ENCODE measurements around the gene ADRA2C.

The ADRA2C gene

DNA sequence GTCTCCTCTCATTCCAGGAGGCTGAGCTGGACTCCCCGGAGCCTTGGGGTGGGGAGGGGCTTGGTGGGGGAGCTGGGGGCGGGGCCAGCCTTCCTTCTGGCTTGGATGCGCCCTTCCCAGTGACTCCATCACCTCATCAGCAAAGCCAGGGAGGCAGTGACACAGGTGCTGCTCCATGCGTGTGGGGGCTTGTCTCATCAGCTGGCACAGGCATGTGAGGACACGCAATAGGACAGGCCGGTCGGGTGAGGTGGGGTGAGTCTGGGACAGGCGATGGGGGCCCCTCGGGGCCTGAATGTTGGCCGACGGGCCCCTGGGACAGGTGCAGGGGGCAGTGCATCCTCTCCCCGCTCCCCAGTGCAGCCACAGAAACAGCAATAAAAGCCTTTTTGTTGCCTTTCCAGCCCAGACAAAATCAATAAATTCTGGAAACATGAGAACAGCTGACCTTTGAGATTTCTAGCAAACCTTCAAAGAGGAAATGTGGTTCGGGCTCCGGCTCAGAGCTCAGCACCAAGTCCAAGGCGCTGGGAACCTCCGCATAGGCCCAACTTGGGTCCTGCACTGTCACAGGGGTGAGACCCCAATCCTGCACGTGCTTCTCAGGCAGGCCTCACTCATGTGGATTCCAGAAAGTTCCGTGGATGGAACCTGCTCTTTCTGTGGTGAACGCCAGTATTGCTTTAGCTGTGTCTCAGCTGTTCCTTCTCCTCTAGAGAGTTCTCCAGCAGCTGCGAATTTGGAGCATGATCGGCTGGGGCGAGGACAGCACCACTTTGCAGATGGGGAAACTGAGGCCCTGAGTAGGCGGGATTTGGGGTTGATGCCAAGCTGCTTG lies 18.5 kb downstream of the ADRA2C start:
- no peak for DNase-seq (ENCODE audit: low spot score)
- TF ChIP-seq, protein P1, sequence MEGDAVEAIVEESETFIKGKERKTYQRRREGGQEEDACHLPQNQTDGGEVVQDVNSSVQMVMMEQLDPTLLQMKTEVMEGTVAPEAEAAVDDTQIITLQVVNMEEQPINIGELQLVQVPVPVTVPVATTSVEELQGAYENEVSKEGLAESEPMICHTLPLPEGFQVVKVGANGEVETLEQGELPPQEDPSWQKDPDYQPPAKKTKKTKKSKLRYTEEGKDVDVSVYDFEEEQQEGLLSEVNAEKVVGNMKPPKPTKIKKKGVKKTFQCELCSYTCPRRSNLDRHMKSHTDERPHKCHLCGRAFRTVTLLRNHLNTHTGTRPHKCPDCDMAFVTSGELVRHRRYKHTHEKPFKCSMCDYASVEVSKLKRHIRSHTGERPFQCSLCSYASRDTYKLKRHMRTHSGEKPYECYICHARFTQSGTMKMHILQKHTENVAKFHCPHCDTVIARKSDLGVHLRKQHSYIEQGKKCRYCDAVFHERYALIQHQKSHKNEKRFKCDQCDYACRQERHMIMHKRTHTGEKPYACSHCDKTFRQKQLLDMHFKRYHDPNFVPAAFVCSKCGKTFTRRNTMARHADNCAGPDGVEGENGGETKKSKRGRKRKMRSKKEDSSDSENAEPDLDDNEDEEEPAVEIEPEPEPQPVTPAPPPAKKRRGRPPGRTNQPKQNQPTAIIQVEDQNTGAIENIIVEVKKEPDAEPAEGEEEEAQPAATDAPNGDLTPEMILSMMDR (IDR thresholded peaks at IDR 0.05; ENCODE audit: extremely low read depth, insufficient read depth, missing control alignments): no peak
- in situ Hi-C loops (cut with MboI; ENCODE audit: low pct_unique_long_range_greater_than_20kb, low sequenced_read_pairs, unreplicated experiment): no loop called here

DNA sequence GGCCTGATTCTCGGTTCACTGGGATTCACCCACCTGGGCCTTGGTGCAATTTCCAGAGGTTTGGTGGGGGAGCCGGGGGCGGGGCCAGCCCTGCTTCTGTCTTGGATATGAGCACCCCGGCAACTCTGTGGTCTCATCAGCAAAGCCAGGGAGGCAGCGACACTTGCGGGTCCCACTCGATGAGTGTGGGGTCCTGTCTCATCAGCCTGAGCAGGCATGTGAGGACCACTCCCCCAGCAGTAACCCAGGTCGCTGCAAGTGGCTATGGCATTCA lies 19.0 kb downstream of the ADRA2C start:
- no peak for DNase-seq (ENCODE audit: low spot score)
- in situ Hi-C loops (cut with MboI; ENCODE audit: low pct_unique_long_range_greater_than_20kb, low sequenced_read_pairs, unreplicated experiment): no loop called here
- TF ChIP-seq, protein P1 (IDR thresholded peaks at IDR 0.05; ENCODE audit: extremely low read depth, insufficient read depth, missing control alignments): no peak

DNA sequence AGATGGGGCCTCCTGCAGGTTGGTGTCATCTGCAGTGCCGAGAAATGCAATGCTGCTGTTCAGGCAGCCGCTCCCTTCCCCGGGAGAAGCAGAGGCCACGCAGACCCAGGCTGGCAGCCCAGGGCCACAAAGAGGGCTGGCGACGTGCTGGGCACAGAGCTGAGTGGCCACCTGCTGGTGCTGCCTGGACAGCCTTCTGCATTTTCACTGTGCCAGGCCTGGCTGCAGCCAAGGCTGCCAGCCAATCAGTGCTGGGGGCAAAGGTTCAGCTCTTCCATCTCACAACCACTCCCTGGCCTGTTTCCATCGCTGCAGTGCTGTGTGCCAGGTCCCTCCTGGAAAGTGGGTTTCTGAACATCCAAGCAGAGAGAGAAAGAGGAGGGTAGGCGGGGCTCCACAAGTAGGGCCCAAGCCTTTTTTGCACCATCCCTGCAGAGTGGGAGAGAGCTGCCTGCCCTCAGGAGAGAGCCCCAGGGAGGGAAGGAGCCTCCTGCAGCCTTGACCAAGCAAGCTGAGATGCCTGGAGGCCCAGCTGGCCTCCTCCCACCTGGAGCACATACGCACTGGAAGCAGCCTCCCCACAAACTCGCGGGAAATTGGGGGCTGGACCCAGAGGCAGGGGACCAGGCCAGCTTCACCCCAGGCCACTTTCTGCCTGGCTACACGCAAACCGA lies 20.1 kb downstream of the ADRA2C start:
- DNase-seq (ENCODE audit: low spot score): no peak
- TF ChIP-seq, protein P1 (IDR thresholded peaks at IDR 0.05; ENCODE audit: extremely low read depth, insufficient read depth, missing control alignments): no peak
- in situ Hi-C loops (cut with MboI; ENCODE audit: low pct_unique_long_range_greater_than_20kb, low sequenced_read_pairs, unreplicated experiment): no loop called here

DNA sequence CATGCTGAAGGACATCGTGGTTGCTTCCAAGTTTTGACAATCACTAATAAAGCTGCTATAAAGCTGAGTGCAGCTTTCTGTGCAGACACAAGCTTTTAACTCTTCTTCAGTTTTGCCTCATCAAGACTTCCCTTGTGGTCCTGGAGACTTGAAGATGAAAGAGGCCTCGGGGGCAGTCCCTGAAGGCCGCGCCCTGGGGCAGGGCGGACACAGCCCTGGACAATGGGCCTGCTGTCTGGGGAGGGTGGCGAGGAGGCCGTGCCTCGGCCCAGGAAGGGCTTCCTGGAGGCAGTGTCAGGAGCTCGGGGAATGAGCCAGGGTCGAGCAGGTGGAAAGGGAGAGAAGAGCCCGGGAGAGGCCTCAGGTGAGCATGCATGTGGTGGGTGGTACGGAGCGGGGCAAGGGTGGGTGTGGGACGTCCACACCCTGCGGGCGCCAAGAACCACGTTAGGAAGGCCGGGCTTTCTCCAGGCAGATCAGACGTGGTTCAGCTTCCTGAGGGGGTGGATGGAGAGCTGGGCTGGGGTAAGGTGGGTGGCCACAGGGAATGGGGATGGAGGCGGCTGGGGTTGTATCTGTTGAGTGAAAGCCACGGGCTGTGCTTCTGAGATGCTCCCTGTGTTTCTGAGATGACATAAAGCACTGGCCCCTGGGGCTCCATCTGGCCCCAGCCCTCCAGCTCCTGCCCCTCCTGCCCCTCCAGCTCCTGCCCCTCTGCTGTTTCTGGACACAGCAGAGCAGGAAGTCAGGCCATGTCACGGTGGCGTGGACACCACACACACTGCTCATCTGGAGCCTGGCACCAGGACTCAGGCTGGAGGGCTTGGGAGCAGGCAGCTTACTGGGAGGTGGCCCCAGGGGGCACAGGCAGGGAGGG lies 21.5 kb downstream of the ADRA2C start:
- no peak for DNase-seq (ENCODE audit: low spot score)
- in situ Hi-C loops (cut with MboI; ENCODE audit: low pct_unique_long_range_greater_than_20kb, low sequenced_read_pairs, unreplicated experiment): no loop called here
- TF ChIP-seq, protein P1 (IDR thresholded peaks at IDR 0.05; ENCODE audit: extremely low read depth, insufficient read depth, missing control alignments): no peak

DNA sequence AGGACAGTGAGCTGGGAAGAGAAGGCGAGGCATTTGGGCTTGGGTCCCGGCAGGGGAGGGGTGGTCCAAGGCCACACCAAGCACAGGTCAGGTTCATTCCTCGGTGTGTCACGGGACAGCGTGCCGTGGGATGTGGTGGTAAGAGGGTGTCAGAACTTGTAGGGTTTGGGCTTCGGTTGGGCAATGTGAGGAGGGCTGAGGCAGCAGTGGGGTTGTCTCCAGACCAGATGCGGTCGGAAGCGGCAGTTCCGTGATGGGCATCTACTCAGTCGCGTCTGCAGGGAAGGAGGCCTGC lies 22.1 kb downstream of the ADRA2C start:
- in situ Hi-C loops (cut with MboI; ENCODE audit: low pct_unique_long_range_greater_than_20kb, low sequenced_read_pairs, unreplicated experiment): no loop called here
- TF ChIP-seq, protein P1 (IDR thresholded peaks at IDR 0.05; ENCODE audit: extremely low read depth, insufficient read depth, missing control alignments): no peak
- DNase-seq (ENCODE audit: low spot score): no peak

DNA sequence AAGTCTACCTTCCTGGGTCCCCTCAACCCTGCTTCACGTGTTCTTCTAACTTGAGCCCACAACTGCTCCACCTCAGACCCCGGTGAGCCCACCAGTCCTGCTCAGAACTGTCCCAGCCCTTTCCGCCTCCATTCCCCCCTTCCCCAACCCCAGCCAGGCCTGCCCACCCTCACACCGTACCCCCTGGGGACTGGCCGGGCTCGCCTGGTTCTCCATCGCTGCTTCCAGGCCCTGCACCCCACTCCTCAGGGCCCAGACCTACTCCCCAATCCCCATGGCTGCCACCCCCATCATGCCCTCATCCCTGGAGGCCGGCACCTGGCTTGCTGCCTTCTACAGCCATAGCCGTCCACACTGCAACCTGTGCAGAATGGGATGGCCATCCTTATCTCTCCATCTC lies 23.4 kb downstream of the ADRA2C start:
- in situ Hi-C loops (cut with MboI; ENCODE audit: low pct_unique_long_range_greater_than_20kb, low sequenced_read_pairs, unreplicated experiment): no loop called here
- TF ChIP-seq, protein P1 (IDR thresholded peaks at IDR 0.05; ENCODE audit: extremely low read depth, insufficient read depth, missing control alignments): no peak

More for the DNA sequence above, 23.4 kb downstream of the ADRA2C start:
- no peak for DNase-seq (ENCODE audit: low spot score)

All from GM13977 (cell line).